Measurements from ENCODE around the gene WFDC1.

Gene WFDC1

GRCh38 chr16:84378099-84378498, 83.4 kb downstream of the WFDC1 start:
- no peak for DNase-seq (ENCODE audit: low spot score)

- DNase-seq (ENCODE audit: low spot score), result no peak
Measured at GRCh38 chr16:84378567-84378966, 83.9 kb downstream of the WFDC1 start.

- no peak for DNase-seq (ENCODE audit: low spot score)
Measured at GRCh38 chr16:84379008-84379708, 84.5 kb downstream of the WFDC1 start.
